H1 (cell line): Measurements from ENCODE around the gene ITPRIPL2. TPM values are rescaled to one million over a fixed set of nuclear protein-coding genes. Genes with fewer than 3 reads are reported as not detected.

Source experiments
- RBBP5 ChIP-seq: IDR thresholded peaks from 2 replicates; pipeline ENCODE4 v1.7.1; 2012; ENCODE audit warnings: low read depth, mild to moderate bottlenecking, inconsistent platforms, low read length, moderate library complexity, borderline replicate concordance
- SP2 ChIP-seq: IDR thresholded peaks from 2 replicates; pipeline ENCODE4 v1.6.1; 2012; ENCODE audit warnings: mild to moderate bottlenecking, low read length, inconsistent platforms
- SUZ12 ChIP-seq: fragments of 200-600 bp; sonication (generic); IDR thresholded peaks from 2 replicates; pipeline ENCODE4 v1.6.1; 2012; ENCODE audit warnings: mild to moderate bottlenecking, inconsistent platforms, low read length, moderate library complexity, mixed read lengths
- polyA plus RNA-seq, 7 experiments: library from polyadenylated mRNA; depleted of rRNA in 3 of 7; stranded (reverse) in 5 of 7; unstranded in 2 of 7; fragments of >200 nt in 5 of 7; fragments of 200-250 nt in 2 of 7; gene quantifications; 1 replicate in 5 of 7; 2 replicates in 1 of 7; 4 replicates in 1 of 7; pipeline versions ENCODE4 v1.2.1 to v1.2.3, GENCODE V29; 2011 to 2013; ENCODE audit warnings: missing spikeins in 2 of 7, mixed read lengths in 2 of 7
- total RNA-seq: library from RNA; stranded (reverse); fragmentation: NEBNext Ultra II Directional; extraction: Animal tissue kit (Norgen Biotek cat#: 25700); gene quantifications from 2 replicates; pipeline ENCODE4 v1.2.1, GENCODE V29; 2021

ITPRIPL2 gene
- total and polyA plus RNA-seq, 2 of the 8 experiments (the other 6 are each of a cell fraction or from before 2014, with no cell fraction given), result 1.1 to 3.4 TPM

- TF ChIP-seq SUZ12 (no peak), RBBP5 (no peak), SP2 (no peak)
These were observed 26.6 kb downstream of the ITPRIPL2 start (continued) for GRCh38 chr16:19140396-19140795.
